ENCODE data around the gene TESMIN. TPM values are rescaled to one million over a fixed set of nuclear protein-coding genes. Genes with fewer than 3 reads are reported as not detected.
A peak's percentile ranks its signal among the peaks of the same experiment; 100 is the strongest.

TESMIN gene
- total and polyA plus RNA-seq, 9 donors: 0.09 to 0.71 (median 0.44) TPM

DNA sequence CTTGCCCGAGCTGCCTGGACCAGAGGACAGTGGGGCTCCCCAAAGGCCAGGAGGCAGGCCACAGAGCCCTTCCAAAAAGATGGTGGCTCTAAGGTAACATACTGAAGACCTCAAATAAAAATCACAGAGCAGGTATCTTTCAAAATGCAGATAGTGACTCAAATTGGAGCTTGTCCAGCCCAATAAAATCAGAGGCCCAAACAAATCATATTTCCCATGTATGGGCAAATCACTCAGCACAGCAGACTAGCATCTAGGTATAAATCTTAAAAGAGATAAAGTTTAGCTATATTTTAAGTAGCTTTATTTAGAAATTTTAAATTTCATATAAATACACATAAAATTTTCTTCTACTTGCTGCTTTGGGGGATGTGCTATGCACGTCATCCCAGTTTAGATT lies 3.3 kb downstream of the TESMIN start:
- H3K4me3 ChIP-seq (ENCODE audit: low read length): no peak overlapping the region
- H3K27ac ChIP-seq (ENCODE audit: low read length): no peak overlapping the region
- no peaks in the 10 kb centered on the region for H3K36me3 ChIP-seq (ENCODE audit: control insufficient read depth, insufficient read depth, low read length)
- peaks cover 5% of the 10 kb centered on the region for H3K27me3 ChIP-seq (ENCODE audit: control insufficient read depth, insufficient read depth, low read length)
- no peak for DNase-seq
- H3K9me3 ChIP-seq (replicated peaks; ENCODE audit: control insufficient read depth, low read depth, low read length): no peaks in the 10 kb centered on the region
- H3K4me1 ChIP-seq (ENCODE audit: control insufficient read depth, insufficient read depth, low read length): peaks cover 12% of the 10 kb centered on the region
- WGBS (ENCODE audit: insufficient coverage): no CpG with 5 or more reads among the region's 2 CpGs

DNA sequence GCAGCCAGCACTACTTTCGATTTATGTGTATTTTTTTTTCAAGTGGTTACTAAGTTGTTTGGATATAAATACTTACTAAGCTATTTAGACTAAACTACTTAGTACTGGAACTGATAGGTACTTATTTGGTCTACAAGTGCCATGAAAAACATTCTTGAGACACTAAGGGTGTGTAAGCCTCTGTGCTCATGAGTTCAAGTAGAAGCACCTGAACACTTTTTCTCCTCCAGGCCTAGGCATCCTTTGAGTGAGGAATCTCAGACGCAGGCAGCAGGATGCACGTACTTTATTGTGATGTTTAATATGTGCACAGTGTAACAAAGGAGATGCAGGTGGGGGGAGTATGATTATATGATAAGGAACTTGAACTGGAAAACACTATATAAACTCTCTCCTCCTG lies 7.8 kb downstream of the TESMIN start:
- Histone ChIP-seq H3K27ac (ENCODE audit: low read length) (no peak overlapping the region), H3K9me3 (replicated peaks; ENCODE audit: control insufficient read depth, low read depth, low read length) (no peaks in the 10 kb centered on the region), H3K4me1 (ENCODE audit: control insufficient read depth, insufficient read depth, low read length) (no peaks in the 10 kb centered on the region), H3K4me3 (ENCODE audit: low read length) (no peak overlapping the region), H3K36me3 (ENCODE audit: control insufficient read depth, insufficient read depth, low read length) (no peaks in the 10 kb centered on the region), H3K27me3 (ENCODE audit: control insufficient read depth, insufficient read depth, low read length) (no peaks in the 10 kb centered on the region)
- no peak for DNase-seq
- WGBS (ENCODE audit: insufficient coverage): no CpG with 5 or more reads among the region's 3 CpGs

DNA sequence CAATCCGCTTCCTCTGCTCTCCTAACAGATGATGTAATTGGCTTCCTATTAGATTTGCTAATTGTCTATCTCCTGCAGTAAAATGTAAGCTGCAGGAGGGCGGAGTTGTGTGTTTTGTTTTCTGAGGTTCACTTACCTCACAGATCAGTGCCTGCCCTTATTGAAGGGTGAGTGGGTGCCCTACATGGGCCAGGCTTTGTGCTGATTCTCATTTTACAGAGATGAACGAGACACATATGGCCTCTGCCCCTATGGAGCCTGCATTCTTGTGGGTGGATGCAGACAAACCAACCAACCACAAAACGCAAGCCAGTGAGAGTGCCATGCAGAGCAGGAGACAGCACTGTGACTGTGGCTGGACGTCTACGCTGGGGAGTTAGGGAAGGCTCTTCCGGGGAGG lies 9.9 kb downstream of the TESMIN start:
- no peaks in the 10 kb centered on the region for H3K4me1 ChIP-seq (ENCODE audit: control insufficient read depth, insufficient read depth, low read length)
- H3K36me3 ChIP-seq (ENCODE audit: control insufficient read depth, insufficient read depth, low read length): no peaks in the 10 kb centered on the region
- 50% methylated on average over 1 of the region's 7 CpGs for WGBS (ENCODE audit: insufficient coverage)
- no peaks in the 10 kb centered on the region for H3K9me3 ChIP-seq (replicated peaks; ENCODE audit: control insufficient read depth, low read depth, low read length)
- DNase-seq: no peak
- no peak overlapping the region for H3K4me3 ChIP-seq (ENCODE audit: low read length)
- no peaks in the 10 kb centered on the region for H3K27me3 ChIP-seq (ENCODE audit: control insufficient read depth, insufficient read depth, low read length)
- no peak overlapping the region for H3K27ac ChIP-seq (ENCODE audit: low read length)

DNA sequence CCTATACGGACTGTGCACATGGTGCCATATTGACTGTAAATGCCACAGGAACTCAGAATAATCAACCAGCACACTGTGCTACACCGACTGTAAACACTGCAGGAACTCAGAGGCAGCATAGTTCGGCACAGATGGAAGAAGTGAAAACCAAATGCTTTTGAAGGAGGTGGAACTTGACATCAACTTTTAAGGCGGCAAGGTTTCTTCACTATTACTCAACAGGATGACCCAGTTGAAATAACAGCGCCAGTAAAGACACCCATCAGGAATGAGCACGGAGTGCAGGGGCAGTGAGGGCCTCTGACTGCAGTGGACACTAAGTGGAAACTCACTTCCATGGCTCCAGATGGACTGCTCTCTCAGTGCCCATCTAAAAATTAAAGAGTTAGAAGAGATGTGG lies 15.7 kb downstream of the TESMIN start:
- peaks cover 3% of the 10 kb centered on the region for H3K27me3 ChIP-seq (ENCODE audit: control insufficient read depth, insufficient read depth, low read length)
- H3K4me1 ChIP-seq (ENCODE audit: control insufficient read depth, insufficient read depth, low read length): no peaks in the 10 kb centered on the region
- no peak overlapping the region for H3K4me3 ChIP-seq (ENCODE audit: low read length)
- no peak for DNase-seq
- WGBS (ENCODE audit: insufficient coverage): 100% methylated on average over 1 of the region's 6 CpGs
- no peaks in the 10 kb centered on the region for H3K9me3 ChIP-seq (replicated peaks; ENCODE audit: control insufficient read depth, low read depth, low read length)
- H3K36me3 ChIP-seq (ENCODE audit: control insufficient read depth, insufficient read depth, low read length): no peaks in the 10 kb centered on the region
- H3K27ac ChIP-seq (ENCODE audit: low read length): no peak overlapping the region

DNA sequence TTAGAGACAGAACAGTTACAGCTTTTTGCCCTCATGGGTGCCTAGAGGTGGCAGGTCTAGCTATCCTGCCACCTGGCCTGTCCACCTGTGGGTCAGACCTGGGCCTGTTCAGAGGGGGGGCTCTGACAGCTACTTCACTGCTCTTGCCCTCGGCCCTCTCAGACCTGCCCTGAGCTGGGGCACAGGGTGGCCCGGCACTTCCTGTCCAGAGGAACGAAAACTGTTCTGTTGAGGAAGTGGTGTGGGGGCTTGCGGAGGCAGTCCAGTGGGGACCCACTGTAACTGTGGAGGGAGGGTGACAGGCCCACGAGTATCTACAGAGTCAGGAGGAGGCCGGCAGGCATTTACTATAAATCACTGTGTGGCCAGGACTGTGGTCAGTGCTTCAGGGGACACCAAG lies 16.2 kb downstream of the TESMIN start:
- no peak for DNase-seq
- no peak overlapping the region for H3K4me3 ChIP-seq (ENCODE audit: low read length)
- H3K36me3 ChIP-seq (ENCODE audit: control insufficient read depth, insufficient read depth, low read length): no peaks in the 10 kb centered on the region
- no peak overlapping the region for H3K27ac ChIP-seq (ENCODE audit: low read length)
- H3K9me3 ChIP-seq (replicated peaks; ENCODE audit: control insufficient read depth, low read depth, low read length): no peaks in the 10 kb centered on the region
- peaks cover 3% of the 10 kb centered on the region for H3K27me3 ChIP-seq (ENCODE audit: control insufficient read depth, insufficient read depth, low read length)
- WGBS (ENCODE audit: insufficient coverage): 48% methylated on average over 5 of the region's 6 CpGs
- H3K4me1 ChIP-seq (ENCODE audit: control insufficient read depth, insufficient read depth, low read length): no peaks in the 10 kb centered on the region

DNA sequence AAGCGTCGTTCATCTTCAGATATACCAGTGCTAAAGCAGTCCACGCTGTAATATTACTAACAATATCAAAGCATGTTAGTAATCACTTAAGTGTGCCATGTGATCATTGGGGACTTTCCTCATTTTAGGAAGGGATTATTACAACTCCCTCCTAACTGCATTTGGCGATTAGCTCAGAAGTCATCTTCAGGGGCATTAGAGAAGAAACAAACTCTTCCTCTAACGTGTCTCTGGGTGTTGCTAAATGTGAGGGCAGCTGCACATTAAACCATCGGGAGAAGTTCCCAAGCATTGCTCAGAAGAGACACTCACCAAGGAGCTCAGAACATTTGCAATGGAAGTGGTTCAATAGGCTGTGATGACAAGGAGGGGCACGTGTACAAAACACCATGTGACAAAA lies 17.2 kb downstream of the TESMIN start:
- no peak overlapping the region for H3K27ac ChIP-seq (ENCODE audit: low read length)
- DNase-seq: no peak
- H3K4me3 ChIP-seq (ENCODE audit: low read length): no peak overlapping the region
- H3K9me3 ChIP-seq (replicated peaks; ENCODE audit: control insufficient read depth, low read depth, low read length): no peaks in the 10 kb centered on the region
- H3K4me1 ChIP-seq (ENCODE audit: control insufficient read depth, insufficient read depth, low read length): no peaks in the 10 kb centered on the region
- WGBS (ENCODE audit: insufficient coverage): no CpG with 5 or more reads among the region's 7 CpGs
- peaks cover 3% of the 10 kb centered on the region for H3K27me3 ChIP-seq (ENCODE audit: control insufficient read depth, insufficient read depth, low read length)
- no peaks in the 10 kb centered on the region for H3K36me3 ChIP-seq (ENCODE audit: control insufficient read depth, insufficient read depth, low read length)

DNA sequence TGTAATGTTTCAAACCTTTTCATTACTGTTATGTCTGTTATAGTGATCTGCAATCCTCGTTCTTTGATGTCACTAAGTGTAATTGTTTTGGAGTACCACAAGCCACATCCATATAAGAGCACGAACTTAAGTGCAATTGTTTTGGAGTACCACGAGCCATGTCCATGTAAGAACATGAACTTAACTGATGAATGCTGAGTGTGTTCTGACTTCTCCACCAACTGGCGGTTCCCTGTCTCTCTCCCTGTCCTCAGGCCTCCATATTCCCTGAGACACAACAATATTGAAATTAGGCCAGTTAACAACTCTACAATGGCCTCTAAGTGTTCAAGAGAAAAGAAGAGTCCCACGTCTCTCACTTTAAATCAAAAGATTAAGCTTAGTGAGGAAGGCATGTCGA lies 23.5 kb downstream of the TESMIN start:
- peak; percentile 23 for DNase-seq

DNA sequence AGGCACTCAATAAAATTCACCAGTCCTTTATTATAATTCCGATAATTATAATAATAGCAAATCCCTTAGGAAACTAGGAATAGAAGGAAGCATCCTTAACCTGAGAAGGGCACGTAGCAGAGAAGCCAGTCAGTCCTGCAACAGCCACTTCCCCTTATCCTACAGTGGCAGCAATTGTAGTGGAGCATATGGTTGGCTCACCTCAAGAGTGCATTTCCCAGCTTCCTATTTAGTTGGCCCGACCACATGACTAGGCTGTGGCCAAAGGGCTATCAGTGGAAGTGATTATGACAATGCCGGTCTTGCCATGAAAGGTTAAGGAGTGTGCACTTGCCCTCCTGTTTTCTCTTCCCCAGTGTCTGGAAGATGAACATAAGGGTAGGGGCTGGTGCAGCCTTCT lies 27.0 kb downstream of the TESMIN start:
- H3K27me3 ChIP-seq (ENCODE audit: control insufficient read depth, insufficient read depth, low read length): peaks cover 9% of the 10 kb centered on the region
- H3K4me1 ChIP-seq (ENCODE audit: control insufficient read depth, insufficient read depth, low read length): no peaks in the 10 kb centered on the region
- DNase-seq: no peak
- H3K4me3 ChIP-seq (ENCODE audit: low read length): no peak overlapping the region
- H3K9me3 ChIP-seq (replicated peaks; ENCODE audit: control insufficient read depth, low read depth, low read length): no peaks in the 10 kb centered on the region
- H3K36me3 ChIP-seq (ENCODE audit: control insufficient read depth, insufficient read depth, low read length): no peaks in the 10 kb centered on the region
- WGBS (ENCODE audit: insufficient coverage): 59% methylated on average over 2 of the region's 4 CpGs
- no peak overlapping the region for H3K27ac ChIP-seq (ENCODE audit: low read length)

More for the DNA sequence above, 23.5 kb downstream of the TESMIN start:
- no peaks in the 10 kb centered on the region for H3K9me3 ChIP-seq (replicated peaks; ENCODE audit: control insufficient read depth, low read depth, low read length)
- peaks cover 4% of the 10 kb centered on the region for H3K27me3 ChIP-seq (ENCODE audit: control insufficient read depth, insufficient read depth, low read length)
- H3K4me3 ChIP-seq (ENCODE audit: low read length): no peak overlapping the region
- no peaks in the 10 kb centered on the region for H3K36me3 ChIP-seq (ENCODE audit: control insufficient read depth, insufficient read depth, low read length)
- H3K4me1 ChIP-seq (ENCODE audit: control insufficient read depth, insufficient read depth, low read length): no peaks in the 10 kb centered on the region
- no CpG with 5 or more reads among the region's 6 CpGs for WGBS (ENCODE audit: insufficient coverage)
- H3K27ac ChIP-seq (ENCODE audit: low read length): no peak overlapping the region

DNA sequence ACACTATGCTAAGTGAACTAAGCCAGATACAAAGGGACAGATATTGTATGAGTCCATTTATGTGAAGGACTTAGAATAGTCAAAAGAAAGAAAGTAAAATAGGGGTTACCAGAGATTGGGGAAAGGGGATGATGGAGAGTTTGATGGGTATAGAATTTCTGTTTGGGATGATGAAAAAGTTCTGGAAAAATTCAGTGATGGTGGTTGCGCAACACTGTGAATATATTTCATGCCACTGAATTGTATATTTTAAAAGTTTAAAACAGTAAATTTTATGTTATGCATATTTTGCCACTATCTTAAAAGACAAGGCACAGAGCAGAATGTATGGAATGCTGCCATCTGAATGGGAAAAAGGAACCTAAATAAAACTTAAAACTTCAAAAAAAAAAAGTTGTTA lies 29.2 kb downstream of the TESMIN start:
- Histone ChIP-seq H3K36me3 (ENCODE audit: control insufficient read depth, insufficient read depth, low read length) (no peaks in the 10 kb centered on the region), H3K27me3 (ENCODE audit: control insufficient read depth, insufficient read depth, low read length) (peaks cover 9% of the 10 kb centered on the region), H3K9me3 (replicated peaks; ENCODE audit: control insufficient read depth, low read depth, low read length) (no peaks in the 10 kb centered on the region), H3K4me3 (ENCODE audit: low read length) (no peak overlapping the region), H3K4me1 (ENCODE audit: control insufficient read depth, insufficient read depth, low read length) (no peaks in the 10 kb centered on the region), H3K27ac (ENCODE audit: low read length) (no peak overlapping the region)
- no peak for DNase-seq
- WGBS (ENCODE audit: insufficient coverage): no CpG with 5 or more reads among the region's 1 CpG

DNA sequence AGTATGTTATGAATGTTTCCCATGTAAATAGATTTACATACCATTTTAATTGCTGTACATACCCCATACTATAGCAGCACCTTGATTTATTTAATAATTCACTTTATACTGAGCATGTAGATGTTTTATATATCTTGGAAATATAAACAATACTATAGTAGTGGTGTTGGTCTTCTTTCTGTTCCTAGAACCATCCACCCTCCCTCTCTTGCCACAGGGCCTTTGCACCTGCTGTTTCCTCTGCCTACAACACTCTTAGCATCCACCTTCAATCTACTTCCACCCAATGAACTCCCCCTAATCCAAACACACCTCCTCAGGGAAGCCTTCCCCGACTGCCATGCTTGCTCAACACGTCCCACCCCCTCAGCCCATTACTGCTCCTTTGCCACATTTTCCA lies 30.2 kb downstream of the TESMIN start:
- no peak for DNase-seq
- H3K27ac ChIP-seq (ENCODE audit: low read length): no peak overlapping the region
- H3K4me3 ChIP-seq (ENCODE audit: low read length): no peak overlapping the region
- peaks cover 9% of the 10 kb centered on the region for H3K27me3 ChIP-seq (ENCODE audit: control insufficient read depth, insufficient read depth, low read length)
- H3K9me3 ChIP-seq (replicated peaks; ENCODE audit: control insufficient read depth, low read depth, low read length): no peaks in the 10 kb centered on the region
- H3K36me3 ChIP-seq (ENCODE audit: control insufficient read depth, insufficient read depth, low read length): no peaks in the 10 kb centered on the region
- WGBS (ENCODE audit: insufficient coverage): no CpG with 5 or more reads among the region's 2 CpGs
- no peaks in the 10 kb centered on the region for H3K4me1 ChIP-seq (ENCODE audit: control insufficient read depth, insufficient read depth, low read length)

DNA sequence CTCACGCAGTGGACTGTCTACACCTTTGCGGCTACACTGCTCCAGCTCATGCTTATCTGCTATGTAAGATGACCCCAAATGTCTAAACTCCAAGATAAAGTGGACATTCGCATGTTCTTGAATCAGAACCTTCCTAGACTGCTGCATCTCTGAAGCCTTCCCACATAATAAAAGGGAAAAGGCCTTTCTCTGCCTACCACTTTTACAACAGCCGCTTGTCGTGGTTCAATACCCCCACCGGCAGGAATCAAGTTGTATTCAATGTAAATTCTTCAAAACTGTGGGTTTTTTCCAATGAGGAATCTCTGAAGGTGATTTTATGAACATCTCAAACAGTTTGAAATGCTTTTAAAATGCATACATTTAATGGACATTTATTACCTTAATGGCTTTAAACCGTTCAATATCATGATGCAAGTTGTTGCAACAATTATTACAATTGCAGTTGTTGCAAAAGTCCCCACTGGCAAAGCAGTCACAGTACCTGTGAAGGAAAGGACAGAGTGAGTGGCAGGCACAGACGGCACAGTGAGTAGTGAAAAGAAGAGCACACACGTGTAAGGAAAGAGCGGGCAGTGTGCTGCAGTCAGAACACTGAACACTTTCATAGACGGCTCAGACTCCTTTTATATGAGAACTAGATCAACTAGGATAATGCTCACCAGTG lies 35.7 kb downstream of the TESMIN start:
- Histone ChIP-seq H3K36me3 (ENCODE audit: control insufficient read depth, insufficient read depth, low read length) (no peaks in the 10 kb centered on the region), H3K27ac (ENCODE audit: low read length) (no peak overlapping the region), H3K27me3 (ENCODE audit: control insufficient read depth, insufficient read depth, low read length) (peaks cover 10% of the 10 kb centered on the region), H3K9me3 (replicated peaks; ENCODE audit: control insufficient read depth, low read depth, low read length) (no peaks in the 10 kb centered on the region), H3K4me1 (ENCODE audit: control insufficient read depth, insufficient read depth, low read length) (no peaks in the 10 kb centered on the region), H3K4me3 (ENCODE audit: low read length) (no peak overlapping the region)
- WGBS (ENCODE audit: insufficient coverage): 72% methylated on average over 3 of the region's 11 CpGs
- no peak for DNase-seq
